ENCODE results near the gene WDFY2.

Gene WDFY2

DNA sequence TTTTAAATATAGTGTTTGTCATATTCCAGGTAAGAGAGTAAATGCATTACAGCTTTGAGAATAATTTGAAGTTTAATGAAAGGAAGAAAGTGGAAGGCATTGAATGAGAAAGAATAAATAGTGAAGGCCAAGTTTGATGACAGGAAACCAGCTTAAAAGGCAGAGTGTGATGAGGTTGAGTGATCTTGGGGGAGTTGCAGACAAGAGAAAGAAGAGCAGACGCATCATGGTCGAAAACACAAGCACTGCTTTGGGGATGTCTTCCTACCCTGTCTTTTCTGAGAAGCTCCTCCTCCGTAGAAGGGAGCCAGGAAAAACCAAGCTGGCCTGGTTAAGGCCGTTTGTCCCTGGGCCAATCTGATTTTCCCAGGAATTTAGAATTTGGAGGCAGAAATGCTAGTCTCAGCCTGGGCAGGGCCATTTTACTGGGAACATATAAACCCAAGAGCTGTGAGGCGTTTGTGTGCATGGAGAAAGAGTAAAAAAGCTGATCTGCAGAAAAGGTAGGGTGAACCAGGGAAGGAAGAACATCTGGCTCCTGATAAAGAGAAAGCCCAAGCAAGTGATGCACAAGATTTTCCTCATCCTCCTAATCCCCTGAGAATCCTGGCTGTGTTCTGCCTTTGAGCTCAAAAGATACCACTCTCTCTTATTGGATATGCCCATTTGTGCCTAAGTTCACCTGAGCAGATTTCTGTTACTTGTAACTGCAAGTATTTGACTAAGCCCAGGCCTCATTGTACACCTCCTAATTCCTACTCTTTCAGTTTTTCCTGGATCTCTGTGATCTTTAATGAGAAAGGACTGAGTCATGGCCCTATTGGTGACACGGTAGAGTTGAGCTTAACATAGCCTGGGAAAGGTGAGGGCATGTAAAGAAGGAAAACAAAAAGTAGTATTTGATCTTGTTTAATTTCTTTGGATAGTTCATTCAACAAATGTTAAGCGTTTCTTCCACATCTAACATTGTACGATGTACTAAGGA lies 80.0 kb downstream of the WDFY2 start:
- Histone ChIP-seq H3K4me2 (ENCODE audit: low read length) (no peak overlapping the region), H2AFZ (ENCODE audit: low read depth, low read length) (no peak overlapping the region), H3K9ac (ENCODE audit: low read length) (no peak overlapping the region), H3K9me3 (ENCODE audit: insufficient read depth, low read length) (no peaks in the 10 kb centered on the region), H4K20me1 (ENCODE audit: insufficient read depth, low read length) (no peaks in the 10 kb centered on the region), H3K27me3 (ENCODE audit: low read depth, low read length) (no peaks in the 10 kb centered on the region), H3K79me2 (ENCODE audit: low read length) (no peaks in the 10 kb centered on the region), H3K36me3 (replicated peaks; ENCODE audit: low read depth, low read length) (peaks cover 6% of the 10 kb centered on the region), H3K27ac (ENCODE audit: low read length) (no peak overlapping the region), H3K4me3 (ENCODE audit: low read length) (no peak overlapping the region), H3K4me1 (ENCODE audit: low read length) (no peaks in the 10 kb centered on the region)
- TF ChIP-seq, protein P1, sequence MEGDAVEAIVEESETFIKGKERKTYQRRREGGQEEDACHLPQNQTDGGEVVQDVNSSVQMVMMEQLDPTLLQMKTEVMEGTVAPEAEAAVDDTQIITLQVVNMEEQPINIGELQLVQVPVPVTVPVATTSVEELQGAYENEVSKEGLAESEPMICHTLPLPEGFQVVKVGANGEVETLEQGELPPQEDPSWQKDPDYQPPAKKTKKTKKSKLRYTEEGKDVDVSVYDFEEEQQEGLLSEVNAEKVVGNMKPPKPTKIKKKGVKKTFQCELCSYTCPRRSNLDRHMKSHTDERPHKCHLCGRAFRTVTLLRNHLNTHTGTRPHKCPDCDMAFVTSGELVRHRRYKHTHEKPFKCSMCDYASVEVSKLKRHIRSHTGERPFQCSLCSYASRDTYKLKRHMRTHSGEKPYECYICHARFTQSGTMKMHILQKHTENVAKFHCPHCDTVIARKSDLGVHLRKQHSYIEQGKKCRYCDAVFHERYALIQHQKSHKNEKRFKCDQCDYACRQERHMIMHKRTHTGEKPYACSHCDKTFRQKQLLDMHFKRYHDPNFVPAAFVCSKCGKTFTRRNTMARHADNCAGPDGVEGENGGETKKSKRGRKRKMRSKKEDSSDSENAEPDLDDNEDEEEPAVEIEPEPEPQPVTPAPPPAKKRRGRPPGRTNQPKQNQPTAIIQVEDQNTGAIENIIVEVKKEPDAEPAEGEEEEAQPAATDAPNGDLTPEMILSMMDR (IDR thresholded peaks at IDR 0.05; ENCODE audit: low read depth, low read length): no peak
- TF ChIP-seq EZH2phosphoT487 (IDR thresholded peaks at IDR 0.05; ENCODE audit: low read depth): no peak

DNA sequence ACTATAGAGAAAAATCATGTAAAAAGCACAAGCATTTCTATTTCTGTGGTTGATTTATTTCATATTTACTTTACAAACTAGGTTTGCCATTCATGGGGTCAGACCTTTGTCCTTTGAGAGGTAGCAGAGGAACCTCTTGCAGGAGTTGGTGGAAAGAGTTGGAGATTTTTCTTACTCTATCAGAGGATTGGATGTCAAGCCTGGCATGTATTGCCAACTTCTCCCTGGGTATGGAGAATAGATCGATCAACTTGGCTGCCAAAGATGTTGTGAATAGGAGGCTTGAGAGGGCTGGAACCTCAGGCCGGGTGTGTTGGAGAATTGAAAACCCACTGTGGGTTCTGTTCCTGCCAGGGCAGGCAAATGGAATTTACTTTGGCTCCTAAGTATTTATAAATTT lies 81.2 kb downstream of the WDFY2 start:
- H3K4me2 ChIP-seq (ENCODE audit: low read length): no peak overlapping the region
- no peaks in the 10 kb centered on the region for H3K79me2 ChIP-seq (ENCODE audit: low read length)
- H3K9me3 ChIP-seq (ENCODE audit: insufficient read depth, low read length): no peaks in the 10 kb centered on the region
- no peaks in the 10 kb centered on the region for H3K4me1 ChIP-seq (ENCODE audit: low read length)
- H3K36me3 ChIP-seq (replicated peaks; ENCODE audit: low read depth, low read length): peaks cover 6% of the 10 kb centered on the region
- TF ChIP-seq, protein P1 (IDR thresholded peaks at IDR 0.05; ENCODE audit: low read depth, low read length): no peak
- TF ChIP-seq EZH2phosphoT487 (IDR thresholded peaks at IDR 0.05; ENCODE audit: low read depth): no peak
- no peak overlapping the region for H3K9ac ChIP-seq (ENCODE audit: low read length)
- H4K20me1 ChIP-seq (ENCODE audit: insufficient read depth, low read length): no peaks in the 10 kb centered on the region
- H3K27ac ChIP-seq (ENCODE audit: low read length): no peak overlapping the region
- H3K4me3 ChIP-seq (ENCODE audit: low read length): no peak overlapping the region
- no peaks in the 10 kb centered on the region for H3K27me3 ChIP-seq (ENCODE audit: low read depth, low read length)
- H2AFZ ChIP-seq (ENCODE audit: low read depth, low read length): no peak overlapping the region

DNA sequence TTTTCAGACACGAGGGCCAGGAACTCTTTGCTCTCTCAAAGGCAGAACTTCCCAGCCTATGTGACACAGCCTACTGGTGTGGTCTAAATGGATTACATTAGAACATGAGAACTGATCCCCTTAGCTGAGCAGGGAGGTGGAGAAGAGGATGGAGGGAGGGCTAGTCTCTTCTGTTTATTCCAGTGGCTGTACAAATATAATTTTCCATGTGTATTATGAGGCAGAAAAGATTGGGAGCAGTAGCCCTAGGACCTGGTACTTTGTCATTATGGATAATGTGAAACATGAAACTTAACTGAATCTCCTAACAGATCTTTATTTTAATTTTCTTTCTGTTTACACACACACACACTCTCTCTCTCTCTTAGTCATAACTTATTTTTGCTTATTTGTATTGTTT lies 82.1 kb downstream of the WDFY2 start:
- TF ChIP-seq EZH2phosphoT487 (IDR thresholded peaks at IDR 0.05; ENCODE audit: low read depth): no peak
- TF ChIP-seq, protein P1 (IDR thresholded peaks at IDR 0.05; ENCODE audit: low read depth, low read length): no peak
- Histone ChIP-seq H3K4me2 (ENCODE audit: low read length) (no peak overlapping the region), H3K4me3 (ENCODE audit: low read length) (no peak overlapping the region), H3K36me3 (replicated peaks; ENCODE audit: low read depth, low read length) (peaks cover 6% of the 10 kb centered on the region), H2AFZ (ENCODE audit: low read depth, low read length) (no peak overlapping the region), H3K27ac (ENCODE audit: low read length) (no peak overlapping the region), H3K9ac (ENCODE audit: low read length) (no peak overlapping the region), H3K79me2 (ENCODE audit: low read length) (no peaks in the 10 kb centered on the region), H4K20me1 (ENCODE audit: insufficient read depth, low read length) (no peaks in the 10 kb centered on the region), H3K9me3 (ENCODE audit: insufficient read depth, low read length) (no peaks in the 10 kb centered on the region), H3K27me3 (ENCODE audit: low read depth, low read length) (no peaks in the 10 kb centered on the region), H3K4me1 (ENCODE audit: low read length) (no peaks in the 10 kb centered on the region)

DNA sequence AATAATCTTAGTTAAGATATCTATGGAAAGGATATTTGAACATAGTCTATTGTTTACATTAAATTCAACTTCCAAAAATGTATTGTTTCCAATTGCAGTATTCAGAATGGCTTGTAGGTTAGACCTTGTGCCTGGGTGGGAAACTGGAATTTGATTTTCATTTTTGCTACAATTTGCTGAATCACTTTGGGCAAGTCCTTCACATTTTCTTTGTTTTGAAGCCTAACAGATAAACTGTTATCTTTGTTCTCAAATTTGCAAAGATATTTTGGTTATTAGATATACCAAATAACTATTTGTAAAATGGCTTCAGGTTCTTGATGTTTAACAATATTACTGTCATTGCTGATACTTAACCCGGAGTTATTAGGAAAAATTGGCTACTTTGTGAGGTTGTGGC lies 82.6 kb downstream of the WDFY2 start:
- no peak overlapping the region for H2AFZ ChIP-seq (ENCODE audit: low read depth, low read length)
- no peaks in the 10 kb centered on the region for H4K20me1 ChIP-seq (ENCODE audit: insufficient read depth, low read length)
- no peaks in the 10 kb centered on the region for H3K27me3 ChIP-seq (ENCODE audit: low read depth, low read length)
- H3K4me3 ChIP-seq (ENCODE audit: low read length): no peak overlapping the region
- no peak overlapping the region for H3K9ac ChIP-seq (ENCODE audit: low read length)
- no peak overlapping the region for H3K27ac ChIP-seq (ENCODE audit: low read length)
- no peaks in the 10 kb centered on the region for H3K79me2 ChIP-seq (ENCODE audit: low read length)
- no peaks in the 10 kb centered on the region for H3K9me3 ChIP-seq (ENCODE audit: insufficient read depth, low read length)
- H3K4me2 ChIP-seq (ENCODE audit: low read length): no peak overlapping the region
- peaks cover 6% of the 10 kb centered on the region for H3K36me3 ChIP-seq (replicated peaks; ENCODE audit: low read depth, low read length)
- no peak for TF ChIP-seq EZH2phosphoT487 (IDR thresholded peaks at IDR 0.05; ENCODE audit: low read depth)
- TF ChIP-seq, protein P1 (IDR thresholded peaks at IDR 0.05; ENCODE audit: low read depth, low read length): no peak
- no peaks in the 10 kb centered on the region for H3K4me1 ChIP-seq (ENCODE audit: low read length)
